CD4-positive, alpha-beta T cell treated with Interleukin-15 for 4 hours (primary cell): ENCODE data around the gene TBC1D14.
"Not testable (repeated sequence)": the region's sequence is repeated elsewhere in the genome, so short reads cannot be mapped to it uniquely, and the experiment has no call there.

Experiments
- DNase-seq: peaks from one replicate; pipeline ENCODE4 v3.0.0-alpha.2; 2020; ENCODE audit warnings: low spot score

Gene TBC1D14

DNA sequence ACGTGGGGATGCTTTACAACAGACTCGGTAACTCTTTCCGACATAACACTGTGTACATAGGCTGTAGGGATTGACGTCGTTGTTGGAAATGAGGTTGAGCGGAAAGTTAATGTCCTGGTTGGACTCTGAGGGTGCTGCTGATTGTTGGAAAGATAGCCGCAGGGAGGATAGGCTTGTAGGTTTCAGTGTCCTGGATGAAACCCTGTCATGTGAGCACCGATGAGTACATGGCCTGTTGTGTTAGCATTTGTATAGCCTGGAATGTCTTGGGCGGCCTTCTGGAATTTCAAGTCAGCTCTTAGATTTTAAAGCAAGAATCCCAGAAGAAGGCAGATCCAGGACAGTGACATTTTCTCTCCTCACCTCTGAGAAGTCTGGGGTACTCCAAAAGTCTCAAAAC is 63.3 kb downstream of the TBC1D14 start:
- no peak for DNase-seq

DNA sequence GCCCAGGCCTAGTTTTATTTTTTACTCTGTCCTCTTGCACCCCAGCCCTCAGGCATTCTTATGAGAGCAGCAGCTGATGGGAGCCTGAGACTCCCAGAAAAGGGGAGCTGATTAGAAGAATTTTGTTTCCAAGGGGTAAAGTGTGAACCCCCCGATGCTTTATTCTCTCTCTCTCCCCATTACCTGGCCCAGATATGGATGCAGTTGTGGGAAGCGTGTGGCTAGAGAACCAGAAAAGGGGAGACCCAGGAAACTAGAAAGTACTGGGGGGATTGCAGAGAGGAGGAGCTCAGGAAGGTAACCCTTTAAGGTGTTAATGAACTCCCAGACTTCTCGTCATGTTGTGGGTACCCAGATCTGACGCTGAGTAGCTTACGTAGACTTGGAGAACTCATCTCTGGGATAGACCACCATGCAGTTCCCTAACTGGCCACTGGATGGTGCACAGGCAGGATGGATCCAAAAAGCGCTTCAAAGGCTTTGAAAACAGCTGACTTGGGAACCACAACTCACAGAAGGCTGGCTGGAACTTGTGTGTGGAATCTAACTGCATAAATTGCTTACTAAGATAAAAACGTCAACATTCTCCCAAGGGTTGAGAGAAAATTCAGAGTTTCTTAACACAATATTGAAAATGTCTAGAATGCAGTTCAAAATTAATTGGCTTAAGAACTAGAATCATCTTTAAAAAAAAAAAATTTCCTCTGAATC is 64.7 kb downstream of the TBC1D14 start:
- peak; percentile 84 for DNase-seq

DNA sequence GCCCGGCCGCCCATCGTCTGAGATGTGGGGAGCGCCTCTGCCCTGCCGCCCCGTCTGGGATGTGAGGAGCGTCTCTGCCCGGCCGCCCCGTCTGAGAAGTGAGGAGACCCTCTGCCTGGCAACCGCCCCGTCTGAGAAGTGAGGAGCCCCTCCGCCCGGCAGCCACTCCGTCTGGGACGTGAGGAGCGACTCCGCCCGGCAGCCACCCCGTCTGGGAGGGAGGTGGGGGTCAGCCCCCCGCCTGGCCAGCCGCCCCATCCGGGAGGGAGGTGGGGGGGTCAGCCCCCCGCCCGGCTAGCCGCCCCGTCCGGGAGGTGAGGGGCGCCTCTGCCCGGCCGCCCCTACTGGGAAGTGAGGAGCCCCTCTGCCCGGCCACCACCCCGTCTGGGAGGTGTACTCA is 68.2 kb downstream of the TBC1D14 start:
- not testable (repeated sequence) for DNase-seq

DNA sequence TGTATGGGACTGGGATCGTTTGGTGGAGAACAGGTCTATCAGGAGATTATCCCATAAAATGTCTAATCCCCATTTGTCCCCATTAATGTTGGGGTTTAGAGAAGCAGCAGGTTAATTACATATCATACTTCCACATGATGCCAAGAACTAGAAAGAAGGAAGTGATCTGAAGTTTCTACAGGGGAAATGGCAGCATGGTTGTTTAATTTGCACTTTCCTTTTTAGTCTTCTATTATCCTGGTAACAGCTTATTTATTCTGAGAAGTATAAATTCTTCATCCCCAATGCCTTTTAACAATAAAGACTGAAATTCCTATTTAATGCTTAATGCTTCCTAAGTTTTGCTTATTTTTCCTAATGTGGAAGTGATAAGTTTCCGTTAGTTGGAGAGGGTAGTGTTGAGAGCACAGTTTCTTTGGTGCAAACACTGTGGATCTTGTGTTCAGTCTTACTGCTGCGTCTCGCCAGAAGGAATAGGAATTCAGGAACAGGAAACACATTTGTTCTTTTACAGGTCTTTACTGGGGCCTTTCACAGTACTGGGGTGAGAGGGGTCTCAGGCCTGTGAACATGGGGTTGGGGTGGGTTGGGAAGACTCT is 74.0 kb downstream of the TBC1D14 start:
- DNase-seq: no peak

DNA sequence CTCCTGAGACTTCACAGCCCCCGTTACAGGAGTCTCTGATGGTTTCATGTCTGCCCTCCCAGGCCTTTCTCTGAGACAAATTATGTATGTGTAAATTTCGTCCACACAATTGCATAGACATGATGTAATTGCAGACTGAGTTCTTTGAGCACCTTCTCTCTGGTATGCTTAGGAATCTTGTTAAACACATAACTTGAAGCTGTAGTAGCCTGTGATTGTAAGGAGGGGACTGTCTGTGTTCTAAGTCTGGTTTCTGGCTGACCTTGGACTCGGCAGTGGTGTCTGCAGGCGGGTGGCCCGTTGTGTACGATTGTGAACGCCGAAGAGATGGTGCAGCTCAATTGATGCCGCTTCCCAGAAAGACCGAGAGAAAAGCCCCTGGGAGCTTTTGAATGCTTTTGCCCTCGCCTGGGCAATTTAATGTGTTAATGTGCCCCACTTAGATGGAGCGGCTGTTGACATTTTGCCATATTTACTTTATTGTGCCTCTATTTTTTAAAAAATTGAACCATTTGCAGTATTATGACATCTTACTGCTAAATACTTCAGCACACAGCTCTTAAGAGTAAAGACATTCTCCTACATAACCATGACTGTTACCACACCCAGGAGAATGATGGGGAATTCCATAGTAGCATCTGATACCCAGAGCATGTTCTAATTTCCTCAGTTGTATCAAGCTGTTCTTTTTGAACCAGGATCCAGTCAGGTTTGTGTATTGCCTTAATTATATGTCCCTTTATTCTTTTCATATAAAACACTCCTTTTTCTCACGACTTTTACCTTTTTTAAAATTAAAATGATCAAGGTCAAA is 75.2 kb downstream of the TBC1D14 start:
- no peak for DNase-seq

DNA sequence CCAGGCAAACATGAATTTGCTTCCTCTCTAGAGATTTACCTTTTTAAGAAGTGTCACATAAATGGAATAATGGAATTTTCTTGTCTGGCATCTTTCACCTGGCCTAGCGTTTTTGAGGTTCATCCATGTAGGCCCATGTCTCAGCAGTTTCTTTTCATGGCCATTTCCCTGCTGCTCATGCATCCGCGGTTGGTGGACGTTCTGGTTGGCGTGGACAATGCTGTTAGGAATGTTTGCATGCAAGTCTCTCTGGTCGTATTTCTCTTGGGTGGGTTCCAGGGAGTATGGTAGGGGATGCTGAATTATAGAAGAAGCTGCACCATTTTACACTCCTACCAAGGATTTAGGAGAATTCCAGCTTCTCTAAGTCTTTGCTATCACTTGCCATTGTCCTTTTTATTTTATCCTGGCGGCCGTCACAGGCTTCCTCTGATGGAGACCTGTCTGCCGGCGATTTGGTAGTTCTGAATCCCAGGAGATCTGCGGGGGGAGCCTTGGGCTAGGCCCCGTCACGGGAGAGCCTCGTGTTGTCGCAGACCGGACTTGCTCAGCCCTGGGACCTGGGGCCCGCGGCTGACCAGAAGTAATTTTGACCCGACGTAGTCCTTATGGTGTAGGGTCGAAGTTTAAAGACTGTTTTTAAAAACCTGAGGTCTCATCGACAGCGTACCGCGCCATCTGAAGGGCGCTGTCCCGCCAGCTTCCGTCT is 76.6 kb downstream of the TBC1D14 start:
- no peak for DNase-seq

DNA sequence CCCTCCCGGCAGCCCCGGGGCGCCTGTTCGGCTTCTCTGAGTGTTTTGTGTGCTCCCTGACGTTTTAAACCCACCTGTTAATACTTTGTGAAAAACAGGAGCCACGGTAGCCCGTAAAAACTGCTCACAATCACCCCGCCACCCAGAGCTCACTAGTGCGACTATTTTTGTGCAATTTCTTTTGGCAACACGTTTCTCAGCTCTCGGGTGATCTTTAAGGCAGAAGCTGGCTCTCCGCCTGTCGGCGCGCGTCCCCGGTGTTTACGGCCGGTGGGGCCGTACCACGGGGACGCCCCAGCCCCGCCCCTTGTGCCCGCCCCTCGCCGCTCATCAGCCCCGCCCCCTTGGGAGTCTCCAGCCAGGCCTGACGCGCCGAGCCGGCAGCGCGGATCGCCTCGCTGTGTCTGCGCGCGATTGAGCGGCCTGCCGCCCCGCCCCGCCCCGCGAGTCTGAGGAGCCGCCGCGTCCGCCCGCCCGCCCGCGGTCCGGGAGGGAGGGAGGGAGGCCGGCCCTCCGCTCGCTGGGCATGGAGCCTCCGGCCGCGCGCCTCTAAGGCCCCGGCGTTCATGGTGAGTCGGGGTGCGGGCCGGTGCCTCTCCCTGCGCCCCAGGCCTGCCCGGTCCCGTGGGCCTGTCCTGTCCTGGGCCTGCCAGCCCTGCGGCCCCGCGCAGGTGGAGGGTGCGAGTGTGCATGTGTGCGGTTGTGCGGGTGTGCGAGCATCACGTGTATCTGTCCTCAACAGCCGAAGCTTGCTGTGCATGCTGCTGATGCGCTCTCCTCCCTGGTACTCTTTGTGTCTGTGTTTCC is 77.4 kb downstream of the TBC1D14 start:
- peak; percentile 93 for DNase-seq

DNA sequence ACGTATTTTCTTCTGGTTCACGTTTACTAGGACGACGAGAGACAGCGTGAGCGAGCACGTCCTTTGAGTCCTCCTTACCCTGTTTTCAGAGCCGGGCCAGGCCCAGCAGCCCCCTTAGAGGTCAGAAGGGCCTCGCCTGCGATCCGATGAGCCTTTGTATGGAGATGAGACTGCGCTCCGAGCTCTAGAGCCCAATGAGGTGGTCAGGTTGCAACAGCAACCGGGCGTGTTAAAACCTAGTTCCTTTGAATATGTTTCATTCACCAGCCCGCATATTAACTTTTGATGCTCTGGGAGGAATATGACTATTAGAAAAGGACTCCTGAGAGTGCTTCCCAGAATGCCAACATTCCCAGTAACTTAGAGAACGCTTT is 77.9 kb downstream of the TBC1D14 start:
- DNase-seq: no peak

DNA sequence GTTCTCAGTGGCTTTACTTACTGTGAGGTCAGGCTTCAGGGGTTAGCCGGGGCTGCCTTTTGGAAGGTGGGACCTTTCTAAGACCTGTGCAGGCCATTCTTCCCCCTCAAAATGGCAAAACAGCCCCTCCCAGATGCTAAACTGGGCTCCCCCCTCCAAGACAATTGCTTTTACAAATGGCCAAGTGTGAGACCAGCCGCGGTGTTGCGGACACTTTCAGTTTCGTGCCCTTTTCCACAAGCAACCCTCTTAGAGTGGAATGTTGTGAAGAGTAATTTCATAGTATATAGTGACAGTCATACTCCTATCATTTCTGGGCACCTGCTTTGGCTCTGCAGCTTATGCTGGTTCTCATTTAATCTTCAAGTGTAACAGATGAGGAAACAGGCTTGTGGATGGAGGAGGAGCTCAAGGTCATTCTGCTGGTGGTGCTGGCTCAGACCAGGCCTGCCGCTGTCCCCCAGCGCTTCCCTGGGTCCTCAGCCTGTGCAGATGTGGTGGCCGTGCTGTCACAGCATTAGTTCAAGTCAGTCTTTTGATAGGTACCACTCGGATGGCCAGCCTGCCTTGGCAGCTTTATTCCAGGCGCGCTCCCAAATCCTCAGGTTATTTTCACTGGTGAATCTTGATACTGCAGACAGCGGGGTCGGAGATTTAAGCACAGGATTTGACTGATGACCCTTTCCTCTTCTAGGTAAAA is 78.5 kb downstream of the TBC1D14 start:
- no peak for DNase-seq

DNA sequence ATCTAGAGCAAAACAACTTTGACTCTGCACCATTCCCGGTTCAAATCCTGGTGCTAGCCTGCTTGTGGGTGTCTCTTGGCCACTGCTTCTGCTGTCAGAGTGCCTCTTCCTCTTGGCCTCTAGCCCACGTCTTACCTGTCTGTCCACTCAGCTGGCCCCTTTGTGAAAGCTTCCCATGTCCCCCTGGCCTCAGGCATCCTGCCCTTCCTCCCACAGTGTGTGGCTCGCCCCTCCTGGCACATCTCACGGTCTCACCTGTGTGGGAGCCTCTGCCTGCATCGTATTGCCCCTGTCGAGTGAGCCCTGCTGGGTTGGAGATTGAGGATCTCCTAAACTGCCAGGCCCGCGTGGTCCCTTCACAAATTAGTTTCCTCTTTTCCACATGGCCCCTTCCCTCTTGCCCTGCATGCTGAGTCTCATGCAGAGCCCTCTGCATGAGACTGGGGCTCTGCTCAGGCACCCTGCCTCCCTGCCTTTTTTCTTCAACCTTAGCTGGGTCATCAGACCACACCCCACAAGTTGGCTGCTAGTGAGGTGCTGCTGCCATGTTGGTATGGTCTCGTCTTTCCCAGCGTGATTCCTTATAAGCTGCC is 79.8 kb downstream of the TBC1D14 start:
- DNase-seq: no peak

DNA sequence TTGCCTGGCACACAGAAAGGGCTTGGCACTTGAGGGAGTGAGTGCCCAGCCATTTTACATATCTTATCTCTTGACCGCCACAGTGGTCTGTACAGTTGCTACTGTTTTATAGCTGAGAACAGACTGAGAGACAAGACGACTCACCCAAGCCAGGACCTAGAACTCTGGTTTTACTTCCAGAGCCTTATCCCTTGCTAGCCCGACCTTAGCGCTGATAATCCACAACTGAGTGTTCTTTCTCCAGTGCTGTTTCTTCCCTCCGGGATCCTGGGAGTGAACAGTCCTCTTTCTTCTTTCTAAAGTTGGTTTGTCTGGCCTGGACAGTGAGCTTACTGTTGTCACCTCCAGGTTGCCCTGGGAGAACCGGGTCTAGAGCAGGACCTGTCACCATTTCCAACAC is 81.0 kb downstream of the TBC1D14 start:
- DNase-seq: no peak

DNA sequence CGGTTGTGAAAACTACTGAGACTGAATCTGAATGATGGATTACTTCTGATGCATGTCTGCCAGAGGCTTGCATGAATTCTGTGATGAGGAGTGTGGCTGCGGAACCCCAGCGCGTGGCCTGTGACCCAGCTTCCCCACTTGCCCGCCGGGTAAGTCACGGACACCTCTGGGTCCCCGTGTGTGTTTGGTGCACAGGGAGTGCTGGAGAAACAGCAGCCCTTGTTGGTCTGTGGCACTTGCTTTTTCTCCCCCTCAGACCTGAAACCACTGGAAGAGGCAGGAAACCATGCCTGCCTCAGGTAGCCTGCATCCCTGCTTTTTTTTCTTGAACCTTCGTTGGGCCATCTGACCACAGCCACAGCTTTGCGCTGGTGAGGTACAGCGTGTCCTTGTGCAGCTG is 81.6 kb downstream of the TBC1D14 start:
- DNase-seq: no peak

DNA sequence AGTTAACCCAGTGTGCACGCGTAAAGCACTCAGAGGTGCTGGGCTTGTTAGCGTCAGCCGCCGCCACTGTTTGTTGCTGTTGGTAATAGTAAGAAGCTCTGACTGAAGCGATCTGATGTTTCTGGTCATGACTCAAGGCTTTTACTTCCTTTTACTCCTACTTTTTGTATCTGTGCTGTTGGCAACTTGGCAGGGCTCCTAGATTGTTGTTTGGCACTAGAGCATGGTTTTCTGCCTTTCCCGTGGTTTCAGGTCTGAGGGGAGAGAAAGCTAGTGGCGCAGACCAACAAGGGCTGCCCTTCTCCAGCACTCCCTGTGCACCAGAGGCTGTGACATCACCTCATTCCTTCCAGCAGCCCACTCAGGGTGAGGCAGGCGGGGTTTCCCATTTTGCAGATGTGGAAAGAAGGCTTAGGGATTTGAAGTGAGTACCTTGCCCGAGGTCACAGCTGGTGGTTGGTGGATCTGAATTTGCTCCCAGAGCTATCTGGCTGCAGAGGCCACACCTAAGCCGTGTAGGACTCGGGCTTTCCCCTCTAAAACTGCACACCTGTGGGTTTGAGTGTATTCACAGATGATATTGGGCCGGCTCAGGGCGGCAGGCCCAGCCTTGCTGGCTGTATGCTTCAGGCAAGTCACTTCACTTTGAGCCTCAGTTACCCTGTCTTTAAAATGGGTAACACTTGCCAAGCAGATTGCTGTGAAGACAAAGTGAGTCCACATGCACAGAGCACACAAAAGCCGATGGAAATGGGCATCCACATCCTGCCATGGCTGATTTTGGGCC is 82.3 kb downstream of the TBC1D14 start:
- DNase-seq: no peak

DNA sequence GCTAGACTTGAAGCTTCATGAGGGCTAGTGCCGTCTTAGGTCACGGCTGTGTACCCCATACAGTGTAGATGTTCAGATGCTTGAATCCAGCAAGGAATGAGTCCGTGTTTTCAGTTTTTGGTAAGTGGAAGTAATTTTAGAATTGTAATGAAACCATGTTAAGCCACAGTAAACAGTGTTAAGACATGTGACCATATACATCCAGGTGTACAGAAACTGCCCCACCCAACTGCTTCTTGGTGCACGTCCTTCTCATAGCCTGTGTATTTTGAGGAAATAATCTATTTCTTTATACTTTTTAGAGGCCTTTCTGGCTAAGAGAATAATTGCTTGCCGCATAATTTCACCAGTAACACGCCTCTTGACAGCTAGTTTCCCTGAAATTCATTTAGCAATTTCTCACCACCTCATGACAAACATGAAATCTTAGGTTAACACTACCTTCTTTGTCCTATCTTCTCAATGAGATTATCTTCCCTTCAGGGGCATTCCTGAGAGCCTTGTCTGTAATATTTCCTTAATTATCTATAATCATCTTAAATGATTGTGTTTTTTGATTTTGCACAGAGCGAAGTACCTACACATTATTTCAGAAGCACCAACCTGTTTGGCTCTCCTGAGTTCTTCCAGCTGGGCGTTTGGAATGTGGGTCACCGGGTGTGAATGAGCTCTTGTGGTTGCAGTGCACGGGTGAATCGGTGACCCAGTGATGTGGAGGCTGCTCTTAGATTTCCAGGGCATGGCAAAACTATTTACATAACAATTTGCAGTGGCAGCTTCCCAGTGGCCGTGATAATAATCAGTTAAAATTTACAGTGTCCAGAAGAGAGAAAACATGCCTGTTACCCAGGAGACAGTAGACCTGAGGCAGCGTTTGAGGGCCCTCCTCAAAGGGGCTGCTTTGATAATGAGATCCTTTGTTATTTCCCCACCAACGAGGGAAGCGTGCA is 83.4 kb downstream of the TBC1D14 start:
- no peak for DNase-seq

DNA sequence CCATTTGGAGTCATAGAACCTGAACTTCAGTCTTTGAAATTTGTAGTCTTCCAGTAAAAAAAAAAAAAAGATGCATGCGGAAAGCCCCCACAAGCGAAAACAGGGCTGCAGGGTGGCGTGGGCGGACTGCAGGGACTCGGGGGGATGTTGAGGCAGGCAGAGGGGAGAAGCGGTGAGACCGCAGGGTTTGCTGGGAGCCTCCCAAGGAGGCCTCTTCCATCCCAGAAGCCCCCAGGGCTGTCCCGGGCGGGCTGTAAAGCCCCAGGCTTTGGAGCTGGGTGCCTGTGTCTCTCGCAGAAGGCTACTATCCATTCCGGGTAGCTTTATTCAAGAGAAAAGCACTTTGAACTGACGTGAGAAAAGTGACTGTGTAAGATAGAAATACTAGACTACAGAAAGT is 86.9 kb downstream of the TBC1D14 start:
- no peak for DNase-seq

DNA sequence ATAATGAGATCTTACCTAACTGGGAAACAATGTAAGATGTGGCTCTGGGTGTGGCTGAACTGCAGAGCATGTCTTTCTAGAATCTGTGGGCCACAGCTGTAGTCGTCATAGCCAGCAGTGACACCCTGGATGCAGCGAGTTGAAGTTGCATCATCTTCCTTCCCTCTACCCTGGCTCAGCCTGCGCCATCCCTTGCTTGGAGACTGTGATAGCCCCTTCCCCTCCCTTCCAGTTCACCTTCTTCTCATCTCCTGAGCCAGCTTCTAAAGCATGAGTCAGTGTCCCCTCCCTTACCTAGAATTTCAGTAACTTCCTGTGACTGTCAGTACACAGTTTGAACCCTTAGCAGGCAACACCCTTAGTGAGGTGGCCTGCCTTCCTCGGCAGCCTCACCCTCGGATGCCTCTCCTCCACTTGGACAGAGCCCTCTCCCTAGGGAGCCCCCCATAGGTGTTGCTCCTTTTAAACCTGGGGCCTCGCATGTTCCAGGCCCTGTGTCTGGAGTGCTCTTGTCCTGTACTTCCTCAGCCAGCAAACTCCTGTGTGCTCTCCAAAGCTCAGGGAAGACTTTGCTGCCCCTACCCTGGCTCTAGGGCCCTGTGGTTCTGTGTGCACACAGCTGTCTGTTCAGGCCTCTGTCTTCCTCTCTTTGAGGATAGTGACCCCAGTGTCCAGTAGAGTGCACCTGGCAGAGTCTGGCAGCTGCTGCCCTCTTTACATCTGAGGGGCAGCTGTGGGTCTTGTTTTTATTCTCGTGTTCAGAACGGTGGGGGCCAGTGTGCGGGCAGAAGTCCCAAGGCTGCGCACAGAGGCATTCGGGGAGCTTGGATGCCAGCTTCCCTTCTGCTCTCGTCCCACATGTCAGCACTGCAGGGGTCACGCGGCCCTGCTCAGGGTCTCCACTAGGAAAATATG is 89.8 kb downstream of the TBC1D14 start:
- peak; percentile 71 for DNase-seq

DNA sequence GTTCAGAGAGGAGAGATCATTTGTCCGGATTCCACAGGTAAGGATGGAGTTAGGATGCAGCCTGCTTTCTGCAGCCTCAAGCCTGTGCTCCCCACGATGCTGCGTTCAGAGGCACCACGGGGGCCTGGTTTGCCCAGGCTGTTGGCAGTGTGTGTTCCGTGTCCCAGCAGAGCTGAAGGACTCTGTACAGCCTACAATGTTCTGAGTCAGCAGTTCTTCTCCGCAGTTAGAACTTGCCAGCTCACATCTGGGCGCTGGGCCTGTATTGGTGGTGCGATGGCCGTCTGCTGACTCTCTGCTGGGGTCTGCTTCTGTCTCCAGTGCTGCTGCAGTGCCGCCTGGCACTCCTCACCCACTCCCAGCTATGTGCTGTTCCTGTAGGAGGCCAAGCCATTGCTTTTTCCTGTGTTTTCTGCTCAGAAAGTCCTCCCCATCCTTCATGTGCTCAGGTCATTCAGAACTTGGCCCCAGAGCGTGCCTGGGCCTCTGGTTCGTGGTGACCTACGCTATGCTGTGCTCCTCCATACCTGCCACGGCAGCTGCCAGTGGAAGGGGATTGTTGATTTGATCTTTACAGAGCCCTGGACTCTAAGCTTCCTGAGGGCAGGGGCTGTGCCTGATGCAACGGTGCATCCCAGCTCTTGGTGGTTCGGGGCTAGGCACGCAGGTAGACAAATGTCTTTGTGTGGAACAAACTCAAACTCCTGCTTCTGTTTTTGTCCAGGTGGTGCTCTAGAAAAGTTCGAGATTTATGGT is 91.0 kb downstream of the TBC1D14 start:
- DNase-seq: no peak
